ENCODE results near the gene GLIS2.
A peak's percentile ranks its signal among the peaks of the same experiment; 100 is the strongest.

The GLIS2 gene

DNA sequence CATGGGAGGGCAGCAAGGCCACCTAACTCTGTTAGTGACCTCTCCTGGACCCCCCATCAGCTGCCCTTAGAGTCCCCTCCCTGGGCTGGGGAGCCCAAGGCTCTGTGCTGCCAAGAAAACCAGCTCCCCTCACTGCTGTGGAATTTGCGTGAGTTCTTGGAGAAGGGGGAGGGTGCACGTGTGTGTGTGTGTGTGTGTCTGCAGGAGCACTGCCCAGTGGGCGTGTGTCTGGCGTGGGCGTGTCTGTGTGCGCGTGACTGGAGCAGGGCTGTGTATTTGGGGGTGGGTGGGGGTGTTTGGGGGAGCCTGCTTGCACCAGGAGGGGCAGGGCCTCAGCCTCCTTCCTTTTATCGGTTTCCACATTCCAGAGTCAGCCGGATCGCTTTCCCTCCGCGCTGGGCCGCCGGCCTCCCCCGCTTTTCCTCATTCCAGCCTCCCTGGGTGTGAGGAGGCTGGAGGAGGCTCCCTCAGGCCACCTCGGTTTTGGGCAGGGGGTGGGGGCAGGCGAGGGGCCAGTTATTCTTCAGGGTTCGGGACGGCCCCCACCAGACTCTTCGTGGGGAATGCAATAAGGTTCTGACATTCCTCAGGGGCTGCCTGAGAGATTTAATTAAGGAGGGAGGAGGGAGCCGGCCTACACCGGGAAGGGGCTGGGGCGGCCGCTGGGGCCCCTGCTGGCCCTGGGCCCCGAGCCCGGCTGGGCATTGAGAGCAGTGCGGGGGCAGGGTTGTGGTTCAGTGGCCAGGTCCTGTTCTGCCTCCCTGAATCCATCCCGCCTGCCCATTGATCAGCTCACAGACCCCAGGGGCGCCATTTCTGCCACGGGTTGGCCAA is 58.3 kb downstream of the GLIS2 start:
- CTCF ChIA-PET, result interaction anchor here (0.8 to 2.3 kb wide), 4 partner anchors 17 to 42 kb away, joined by 3 to 10 read pairs (median 4); no protein-coding TSS in a partner anchor
- Histone ChIP-seq H3K4me3 (ENCODE audit: control insufficient read depth in 1 of 7, extremely low read depth in 1 of 7, insufficient read depth in 4 of 7, low read depth in 2 of 7, low read length in 6 of 7) (no peak overlapping the region), H3K4me1 (ENCODE audit: control extremely low read depth in 1 of 4, control insufficient read depth in 4 of 4, insufficient read depth in 4 of 4, low read length in 3 of 4) (peaks cover 0 to 15% (median 12%) of the 10 kb centered on the region in 4 experiments)

GRCh38 chr16:4375717-4376116 is 59.9 kb downstream of the GLIS2 start:
- H3K4me3 ChIP-seq (ENCODE audit: control insufficient read depth in 1 of 7, extremely low read depth in 1 of 7, insufficient read depth in 4 of 7, low read depth in 2 of 7, low read length in 6 of 7), result no peak overlapping the region

More for the DNA sequence above, 58.3 kb downstream of the GLIS2 start:
- Histone ChIP-seq H3K36me3 (ENCODE audit: control insufficient read depth in 4 of 4, insufficient read depth in 4 of 4, low read length in 3 of 4) (peaks cover 0 to 16% (median 5%) of the 10 kb centered on the region in 4 experiments), H3K9me3 (ENCODE audit: control extremely low read depth in 1 of 5, control insufficient read depth in 4 of 5, insufficient read depth in 2 of 5, low read depth in 1 of 5, low read length in 4 of 5) (no peaks in the 10 kb centered on the region), H3K27ac (ENCODE audit: insufficient read depth in 1 of 2, low read depth in 1 of 2, low read length in 2 of 2, poor library complexity in 1 of 2, severe bottlenecking in 2 of 2) (no peak overlapping the region), H3K27me3 (replicated peaks in 2 of 5; ENCODE audit: control insufficient read depth in 4 of 5, insufficient read depth in 5 of 5, low read length in 4 of 5) (peaks cover 0 to 8% (median 0%) of the 10 kb centered on the region in 5 experiments)
- peak in 2 of 3 donors; percentile 17 to 35 for DNase-seq
- POLR2A ChIA-PET, result no interaction called here
- whole genome bisulfite sequencing (ENCODE audit: insufficient coverage), result 93% methylated on average over 15 of the region's 30 CpGs

DNA sequence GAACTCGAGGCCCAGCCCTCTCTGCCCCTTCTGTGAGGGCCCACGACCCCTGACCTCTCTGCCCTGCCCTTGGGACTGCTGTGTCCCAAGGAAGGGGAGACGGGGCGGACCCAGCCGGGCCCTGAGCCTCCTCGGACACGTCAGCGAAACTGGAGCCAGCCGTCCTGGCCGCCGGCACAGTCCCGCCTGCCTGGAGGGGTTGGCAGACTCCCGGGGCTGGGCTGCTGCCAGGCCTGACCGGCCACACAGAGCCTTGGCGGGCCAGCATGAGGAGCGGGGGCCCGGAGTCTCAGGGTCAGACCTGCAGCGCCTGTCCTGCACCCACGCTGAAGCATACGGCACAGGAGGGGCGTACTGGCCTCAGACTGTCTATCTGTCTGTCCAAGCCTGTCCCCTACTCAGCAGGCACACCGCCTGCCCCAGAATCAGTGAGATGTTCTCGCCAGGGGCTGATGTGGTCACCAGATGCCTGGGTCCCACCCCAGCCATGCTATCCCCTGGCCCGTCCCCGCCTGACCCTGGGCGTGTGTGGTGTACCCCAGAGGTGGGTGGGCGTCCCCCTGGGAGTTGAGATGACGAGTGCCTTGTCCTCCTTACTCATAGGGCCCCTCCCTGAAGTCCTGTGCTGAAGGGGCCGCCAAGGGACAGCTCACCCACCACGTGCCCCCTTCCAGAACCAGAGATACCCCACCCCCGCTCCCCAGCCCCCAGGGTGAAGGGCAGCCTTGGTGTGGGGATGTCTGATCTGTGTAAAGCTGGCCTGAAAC is 60.4 kb downstream of the GLIS2 start:
- Histone ChIP-seq H3K9me3 (ENCODE audit: control extremely low read depth in 1 of 5, control insufficient read depth in 4 of 5, insufficient read depth in 2 of 5, low read depth in 1 of 5, low read length in 4 of 5) (no peaks in the 10 kb centered on the region), H3K27me3 (replicated peaks in 2 of 5; ENCODE audit: control insufficient read depth in 4 of 5, insufficient read depth in 5 of 5, low read length in 4 of 5) (peaks cover 0 to 8% (median 0%) of the 10 kb centered on the region in 5 experiments), H3K4me1 (ENCODE audit: control extremely low read depth in 1 of 4, control insufficient read depth in 4 of 4, insufficient read depth in 4 of 4, low read length in 3 of 4) (peaks cover 0 to 15% (median 12%) of the 10 kb centered on the region in 4 experiments), H3K36me3 (ENCODE audit: control insufficient read depth in 4 of 4, insufficient read depth in 4 of 4, low read length in 3 of 4) (peaks cover 0 to 27% (median 9%) of the 10 kb centered on the region in 4 experiments), H3K27ac (ENCODE audit: insufficient read depth in 1 of 2, low read depth in 1 of 2, low read length in 2 of 2, poor library complexity in 1 of 2, severe bottlenecking in 2 of 2) (no peak overlapping the region), H3K4me3 (ENCODE audit: control insufficient read depth in 1 of 7, extremely low read depth in 1 of 7, insufficient read depth in 4 of 7, low read depth in 2 of 7, low read length in 6 of 7) (no peak overlapping the region)
- no peak for DNase-seq
- WGBS (ENCODE audit: insufficient coverage), result 97% methylated on average over 25 of the region's 31 CpGs
- POLR2A ChIA-PET, result no interaction called here
- CTCF ChIA-PET, result interaction anchor here (1.2 to 2.8 kb wide), 3 partner anchors 11 to 26 kb away, joined by 3 to 8 read pairs (median 3); no protein-coding TSS in a partner anchor

More at GRCh38 chr16:4375717-4376116, 59.9 kb downstream of the GLIS2 start:
- CTCF ChIA-PET, result interaction anchor here (1.2 to 2.8 kb wide), 4 partner anchors 11 to 26 kb away, joined by 3 to 8 read pairs (median 4); no protein-coding TSS in a partner anchor
- POLR2A ChIA-PET, result no interaction called here
- peaks cover 0 to 8% (median 0%) of the 10 kb centered on the region in 5 experiments for H3K27me3 ChIP-seq (replicated peaks in 2 of 5; ENCODE audit: control insufficient read depth in 4 of 5, insufficient read depth in 5 of 5, low read length in 4 of 5)
- DNase-seq, result no peak
- WGBS (ENCODE audit: insufficient coverage), result 97% methylated on average over 14 of the region's 15 CpGs
- H3K9me3 ChIP-seq (ENCODE audit: control extremely low read depth in 1 of 5, control insufficient read depth in 4 of 5, insufficient read depth in 2 of 5, low read depth in 1 of 5, low read length in 4 of 5), result no peaks in the 10 kb centered on the region
- H3K27ac ChIP-seq (ENCODE audit: insufficient read depth in 1 of 2, low read depth in 1 of 2, low read length in 2 of 2, poor library complexity in 1 of 2, severe bottlenecking in 2 of 2), result no peak overlapping the region
- H3K36me3 ChIP-seq (ENCODE audit: control insufficient read depth in 4 of 4, insufficient read depth in 4 of 4, low read length in 3 of 4), result peaks cover 0 to 22% (median 5%) of the 10 kb centered on the region in 4 experiments
- peaks cover 0 to 15% (median 12%) of the 10 kb centered on the region in 4 experiments for H3K4me1 ChIP-seq (ENCODE audit: control extremely low read depth in 1 of 4, control insufficient read depth in 4 of 4, insufficient read depth in 4 of 4, low read length in 3 of 4)

DNA sequence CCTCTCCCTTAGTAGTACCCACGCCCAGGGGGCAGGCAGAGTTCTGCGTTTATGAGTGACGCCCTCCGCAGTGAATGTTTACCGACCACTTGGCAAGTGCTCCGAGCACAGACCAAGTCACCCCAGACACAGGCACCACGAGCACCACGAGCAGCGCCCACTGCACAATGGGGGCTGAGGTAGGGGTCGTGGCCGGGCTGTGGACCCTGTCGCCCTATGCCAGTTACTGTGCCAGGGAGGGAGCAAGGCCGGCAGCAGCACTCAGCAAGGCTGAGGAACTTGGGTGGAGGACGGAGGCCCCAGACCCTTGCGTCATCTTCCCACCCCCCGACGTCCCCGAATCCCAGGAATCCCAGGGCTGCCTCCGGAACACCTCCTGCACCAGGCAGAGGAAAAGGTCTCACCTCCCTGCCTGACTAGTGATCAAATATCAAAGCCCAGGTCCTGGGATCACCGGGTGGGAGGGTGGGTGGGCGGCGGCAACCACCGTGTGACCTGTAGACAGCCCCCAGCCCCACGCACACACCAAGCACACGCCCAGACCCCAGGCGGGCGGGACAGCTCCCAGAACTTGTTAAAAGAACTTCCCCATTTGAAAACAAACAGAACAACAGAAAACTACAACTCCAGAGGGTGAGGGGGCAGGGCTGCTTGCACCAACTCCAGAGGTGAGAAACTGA is 61.2 kb downstream of the GLIS2 start:
- CTCF ChIA-PET, result interaction anchor here (1.1 to 2.8 kb wide), 3 partner anchors 10 to 27 kb away, joined by 3 to 8 read pairs (median 3); no protein-coding TSS in a partner anchor
- no peak for DNase-seq
- H3K9me3 ChIP-seq (ENCODE audit: control extremely low read depth in 1 of 5, control insufficient read depth in 4 of 5, insufficient read depth in 2 of 5, low read depth in 1 of 5, low read length in 4 of 5), result no peaks in the 10 kb centered on the region
- peaks cover 0 to 9% (median 8%) of the 10 kb centered on the region in 4 experiments for H3K4me1 ChIP-seq (ENCODE audit: control extremely low read depth in 1 of 4, control insufficient read depth in 4 of 4, insufficient read depth in 4 of 4, low read length in 3 of 4)
- no peak overlapping the region for H3K4me3 ChIP-seq (ENCODE audit: control insufficient read depth in 1 of 7, extremely low read depth in 1 of 7, insufficient read depth in 4 of 7, low read depth in 2 of 7, low read length in 6 of 7)
- peaks cover 0 to 32% (median 11%) of the 10 kb centered on the region in 4 experiments for H3K36me3 ChIP-seq (ENCODE audit: control insufficient read depth in 4 of 4, insufficient read depth in 4 of 4, low read length in 3 of 4)
- POLR2A ChIA-PET, result interaction anchor here (0.6 kb wide), 1 partner anchor 37 kb away, joined by 4 read pairs; no protein-coding TSS in a partner anchor
- peaks cover 0 to 8% (median 0%) of the 10 kb centered on the region in 5 experiments for H3K27me3 ChIP-seq (replicated peaks in 2 of 5; ENCODE audit: control insufficient read depth in 4 of 5, insufficient read depth in 5 of 5, low read length in 4 of 5)
- 99% methylated on average over 18 of the region's 27 CpGs for WGBS (ENCODE audit: insufficient coverage)
- H3K27ac ChIP-seq (ENCODE audit: insufficient read depth in 1 of 2, low read depth in 1 of 2, low read length in 2 of 2, poor library complexity in 1 of 2, severe bottlenecking in 2 of 2), result no peak overlapping the region

GRCh38 chr16:4377573-4378154 is 61.8 kb downstream of the GLIS2 start:
- DNase-seq, result no peak
- Histone ChIP-seq H3K27me3 (replicated peaks in 2 of 5; ENCODE audit: control insufficient read depth in 4 of 5, insufficient read depth in 5 of 5, low read length in 4 of 5) (peaks cover 0 to 2% (median 0%) of the 10 kb centered on the region in 5 experiments), H3K4me1 (ENCODE audit: control extremely low read depth in 1 of 4, control insufficient read depth in 4 of 4, insufficient read depth in 4 of 4, low read length in 3 of 4) (peaks cover 0 to 3% (median 2%) of the 10 kb centered on the region in 4 experiments), H3K36me3 (ENCODE audit: control insufficient read depth in 4 of 4, insufficient read depth in 4 of 4, low read length in 3 of 4) (peaks cover 0 to 32% (median 12%) of the 10 kb centered on the region in 4 experiments), H3K27ac (ENCODE audit: insufficient read depth in 1 of 2, low read depth in 1 of 2, low read length in 2 of 2, poor library complexity in 1 of 2, severe bottlenecking in 2 of 2) (no peak overlapping the region), H3K9me3 (ENCODE audit: control extremely low read depth in 1 of 5, control insufficient read depth in 4 of 5, insufficient read depth in 2 of 5, low read depth in 1 of 5, low read length in 4 of 5) (no peaks in the 10 kb centered on the region), H3K4me3 (ENCODE audit: control insufficient read depth in 1 of 7, extremely low read depth in 1 of 7, insufficient read depth in 4 of 7, low read depth in 2 of 7, low read length in 6 of 7) (no peak overlapping the region)
- CTCF ChIA-PET, result interaction anchor here (1.1 to 1.4 kb wide), 3 partner anchors 11 to 26 kb away, joined by 3 to 4 read pairs (median 3); no protein-coding TSS in a partner anchor
- 96% methylated on average over 9 of the region's 12 CpGs for WGBS (ENCODE audit: insufficient coverage)
- POLR2A ChIA-PET, result interaction anchor here (0.6 kb wide), 1 partner anchor 38 kb away, joined by 4 read pairs; no protein-coding TSS in a partner anchor

DNA sequence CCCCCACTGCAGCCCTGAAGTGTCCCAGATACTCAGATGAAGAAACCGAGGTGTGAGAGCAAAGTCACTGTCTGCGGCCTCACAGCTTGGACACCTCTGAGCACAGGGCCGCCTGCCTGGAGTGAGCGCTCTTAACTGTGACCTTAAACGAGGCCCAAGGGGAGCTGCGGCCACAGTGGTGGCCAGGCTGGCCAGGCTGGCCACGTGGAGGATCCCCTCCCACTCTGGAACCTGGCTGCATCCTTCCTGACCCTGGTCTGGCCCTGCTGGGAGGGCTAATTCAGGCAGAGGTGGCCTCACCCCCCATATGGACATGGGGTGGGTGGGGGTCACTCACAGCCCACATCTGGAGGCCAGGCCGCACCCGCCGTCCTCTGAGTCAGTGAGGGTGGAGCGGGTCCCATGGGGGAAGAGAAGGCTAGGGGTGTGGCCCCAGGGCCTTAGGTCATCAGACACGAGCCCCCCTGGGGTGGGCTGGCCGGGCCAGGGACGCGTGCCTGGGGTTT is 62.3 kb downstream of the GLIS2 start:
- H3K36me3 ChIP-seq (ENCODE audit: control insufficient read depth in 4 of 4, insufficient read depth in 4 of 4, low read length in 3 of 4), result peaks cover 0 to 37% (median 14%) of the 10 kb centered on the region in 4 experiments
- no peaks in the 10 kb centered on the region for H3K9me3 ChIP-seq (ENCODE audit: control extremely low read depth in 1 of 5, control insufficient read depth in 4 of 5, insufficient read depth in 2 of 5, low read depth in 1 of 5, low read length in 4 of 5)
- H3K27ac ChIP-seq (ENCODE audit: insufficient read depth in 1 of 2, low read depth in 1 of 2, low read length in 2 of 2, poor library complexity in 1 of 2, severe bottlenecking in 2 of 2), result no peak overlapping the region
- no peak for DNase-seq
- 94% methylated on average over 12 of the region's 15 CpGs for WGBS (ENCODE audit: insufficient coverage)
- POLR2A ChIA-PET, result no interaction called here
- no peak overlapping the region for H3K4me3 ChIP-seq (ENCODE audit: control insufficient read depth in 1 of 7, extremely low read depth in 1 of 7, insufficient read depth in 4 of 7, low read depth in 2 of 7, low read length in 6 of 7)
- H3K27me3 ChIP-seq (replicated peaks in 2 of 5; ENCODE audit: control insufficient read depth in 4 of 5, insufficient read depth in 5 of 5, low read length in 4 of 5), result no peaks in the 10 kb centered on the region
- no peaks in the 10 kb centered on the region for H3K4me1 ChIP-seq (ENCODE audit: control extremely low read depth in 1 of 4, control insufficient read depth in 4 of 4, insufficient read depth in 4 of 4, low read length in 3 of 4)
- CTCF ChIA-PET, result interaction anchor here (1.1 to 1.4 kb wide), 2 partner anchors 11 kb away, joined by 3 to 4 read pairs; no protein-coding TSS in a partner anchor
